Panc1 (cell line): Measurements from ENCODE around the gene HK2.

Experiments used
- POLR2AphosphoS5 ChIP-seq: IDR thresholded peaks from 2 replicates; pipeline ENCODE4 v1.6.1; 2012; ENCODE audit warnings: mild to moderate bottlenecking, low read depth, low read length, moderate library complexity
- REST ChIP-seq, 2 experiments: IDR thresholded peaks; 2 replicates each; pipeline ENCODE4 v1.6.1; 2011 to 2012; ENCODE audit warnings: low read depth in 2 of 2, control low read depth in 1 of 2, low read length in 1 of 2, mild to moderate bottlenecking in 1 of 2, moderate library complexity in 1 of 2; ENCODE audit not compliant: insufficient read depth in 1 of 2
- TF ChIP-seq, protein P1 (sequence below): fragments of 450-650 bp; IDR thresholded peaks from 2 replicates; pipeline ENCODE4 v1.5.1; 2017; ENCODE audit warnings: mild to moderate bottlenecking

DNA sequence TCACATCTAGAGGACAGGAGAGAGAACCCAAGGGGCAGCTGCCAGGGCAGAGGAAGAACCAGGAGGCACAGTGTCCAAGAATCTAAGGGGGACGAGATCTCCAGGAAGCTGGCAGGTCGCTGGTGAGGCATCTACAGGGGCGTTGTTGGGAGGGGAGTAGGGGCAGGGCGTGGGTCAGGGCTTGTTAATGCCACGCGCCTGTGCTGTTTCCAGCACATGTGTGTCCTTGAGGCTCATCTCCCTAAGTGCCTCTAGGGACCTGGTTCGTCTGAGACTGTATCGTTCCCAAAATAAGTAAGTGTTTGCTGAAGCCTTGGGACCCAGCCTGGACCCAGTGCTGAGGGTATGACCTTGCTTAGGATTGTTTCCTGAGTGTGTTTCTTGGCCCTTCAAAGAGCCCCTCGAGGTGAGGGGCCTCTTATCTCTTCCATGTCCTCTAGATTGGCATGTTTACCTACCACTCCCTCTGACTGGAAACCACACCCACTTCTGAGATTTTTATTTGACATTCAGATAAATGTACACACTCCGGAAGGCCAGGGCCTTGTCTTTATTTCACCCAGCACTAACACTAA is 22.2 kb downstream of the HK2 start:
- TF ChIP-seq, protein P1, sequence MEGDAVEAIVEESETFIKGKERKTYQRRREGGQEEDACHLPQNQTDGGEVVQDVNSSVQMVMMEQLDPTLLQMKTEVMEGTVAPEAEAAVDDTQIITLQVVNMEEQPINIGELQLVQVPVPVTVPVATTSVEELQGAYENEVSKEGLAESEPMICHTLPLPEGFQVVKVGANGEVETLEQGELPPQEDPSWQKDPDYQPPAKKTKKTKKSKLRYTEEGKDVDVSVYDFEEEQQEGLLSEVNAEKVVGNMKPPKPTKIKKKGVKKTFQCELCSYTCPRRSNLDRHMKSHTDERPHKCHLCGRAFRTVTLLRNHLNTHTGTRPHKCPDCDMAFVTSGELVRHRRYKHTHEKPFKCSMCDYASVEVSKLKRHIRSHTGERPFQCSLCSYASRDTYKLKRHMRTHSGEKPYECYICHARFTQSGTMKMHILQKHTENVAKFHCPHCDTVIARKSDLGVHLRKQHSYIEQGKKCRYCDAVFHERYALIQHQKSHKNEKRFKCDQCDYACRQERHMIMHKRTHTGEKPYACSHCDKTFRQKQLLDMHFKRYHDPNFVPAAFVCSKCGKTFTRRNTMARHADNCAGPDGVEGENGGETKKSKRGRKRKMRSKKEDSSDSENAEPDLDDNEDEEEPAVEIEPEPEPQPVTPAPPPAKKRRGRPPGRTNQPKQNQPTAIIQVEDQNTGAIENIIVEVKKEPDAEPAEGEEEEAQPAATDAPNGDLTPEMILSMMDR = no peak
- TF ChIP-seq REST (IDR thresholded peaks at IDR 0.05; ENCODE audit: insufficient read depth in 1 of 2, low read depth in 2 of 2, low read length in 1 of 2) = no peak
- no peak for TF ChIP-seq POLR2AphosphoS5
